HG02973 (cell line): Measurements from ENCODE around the gene DSEL.

ENCODE experiments used
- ATAC-seq: cut with Tn5 transposase; IDR thresholded peaks from one replicate; pipeline ENCODE4 v1.9.1; 2021; ENCODE audit warnings: moderate library complexity; ENCODE audit not compliant: unreplicated experiment

The DSEL gene

GRCh38 chr18:67504739-67505138 is 11.8 kb downstream of the DSEL start:
- ATAC-seq: no peak

GRCh38 chr18:67500522-67501205 is 15.9 kb downstream of the DSEL start:
- ATAC-seq: no peak

GRCh38 chr18:67496469-67496868 is 20.1 kb downstream of the DSEL start:
- ATAC-seq: no peak

GRCh38 chr18:67486534-67486933 is 30.0 kb downstream of the DSEL start:
- ATAC-seq: no peak

- ATAC-seq: no peak
These were observed 30.9 kb downstream of the DSEL start for GRCh38 chr18:67485655-67486054.

GRCh38 chr18:67484458-67484857 is 32.1 kb downstream of the DSEL start:
- ATAC-seq: no peak

GRCh38 chr18:67483952-67484351 is 32.6 kb downstream of the DSEL start:
- ATAC-seq: no peak

GRCh38 chr18:67483237-67483636 is 33.3 kb downstream of the DSEL start:
- ATAC-seq: no peak

- ATAC-seq: no peak
These were observed 38.3 kb downstream of the DSEL start for GRCh38 chr18:67478249-67478648.

- no peak for ATAC-seq
These were observed 39.0 kb downstream of the DSEL start for GRCh38 chr18:67477522-67477921.

- ATAC-seq: no peak
These were observed 39.9 kb downstream of the DSEL start for GRCh38 chr18:67476585-67476984.

GRCh38 chr18:67475673-67476072 is 40.8 kb downstream of the DSEL start:
- no peak for ATAC-seq

GRCh38 chr18:67468038-67468437 is 48.5 kb downstream of the DSEL start:
- ATAC-seq: no peak

- no peak for ATAC-seq
These were observed 49.3 kb downstream of the DSEL start for GRCh38 chr18:67467188-67467587.

- ATAC-seq: no peak
These were observed 52.0 kb downstream of the DSEL start for GRCh38 chr18:67464499-67464898.

GRCh38 chr18:67463829-67464228 is 52.7 kb downstream of the DSEL start:
- ATAC-seq: no peak

GRCh38 chr18:67456711-67457110 is 59.8 kb downstream of the DSEL start:
- no peak for ATAC-seq
